Smooth muscle cell of the brain vasculature (primary cell): ENCODE results near the gene PHF23.

ENCODE experiments used
- DNase-seq: peaks from one replicate; pipeline ENCODE4 v3.0.0-alpha.2; 2012; ENCODE audit warnings: low read depth, low spot score

PHF23 gene

DNA sequence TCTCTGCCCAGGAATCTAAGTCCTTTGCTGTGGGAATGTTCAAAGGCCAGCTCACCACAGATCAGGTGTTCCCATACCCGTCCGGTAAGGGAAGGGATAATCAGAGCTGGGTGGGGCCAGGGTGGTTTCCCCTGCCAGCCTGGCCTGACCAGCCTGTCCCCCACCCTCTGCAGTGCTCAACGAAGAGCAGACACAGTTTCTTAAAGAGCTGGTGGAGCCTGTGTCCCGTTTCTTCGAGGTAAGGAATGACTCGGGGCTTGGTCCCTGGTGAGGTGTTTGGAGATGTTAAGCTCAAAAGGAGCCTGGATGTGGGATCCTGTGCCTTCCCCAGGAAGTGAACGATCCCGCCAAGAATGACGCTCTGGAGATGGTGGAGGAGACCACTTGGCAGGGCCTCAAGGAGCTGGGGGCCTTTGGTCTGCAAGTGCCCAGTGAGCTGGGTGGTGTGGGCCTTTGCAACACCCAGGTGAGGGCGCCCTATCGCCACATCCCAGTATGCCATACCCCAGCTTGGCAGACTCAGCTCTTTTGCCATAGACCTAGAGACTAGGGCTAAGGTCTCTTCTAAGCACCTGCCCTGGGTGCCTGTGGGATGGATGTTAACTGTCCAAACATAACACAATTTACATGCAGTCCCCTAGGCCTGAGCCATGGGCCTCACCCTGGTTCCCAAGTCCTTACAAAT, 18.5 kb downstream of the PHF23 start:
- DNase-seq, result no peak

DNA sequence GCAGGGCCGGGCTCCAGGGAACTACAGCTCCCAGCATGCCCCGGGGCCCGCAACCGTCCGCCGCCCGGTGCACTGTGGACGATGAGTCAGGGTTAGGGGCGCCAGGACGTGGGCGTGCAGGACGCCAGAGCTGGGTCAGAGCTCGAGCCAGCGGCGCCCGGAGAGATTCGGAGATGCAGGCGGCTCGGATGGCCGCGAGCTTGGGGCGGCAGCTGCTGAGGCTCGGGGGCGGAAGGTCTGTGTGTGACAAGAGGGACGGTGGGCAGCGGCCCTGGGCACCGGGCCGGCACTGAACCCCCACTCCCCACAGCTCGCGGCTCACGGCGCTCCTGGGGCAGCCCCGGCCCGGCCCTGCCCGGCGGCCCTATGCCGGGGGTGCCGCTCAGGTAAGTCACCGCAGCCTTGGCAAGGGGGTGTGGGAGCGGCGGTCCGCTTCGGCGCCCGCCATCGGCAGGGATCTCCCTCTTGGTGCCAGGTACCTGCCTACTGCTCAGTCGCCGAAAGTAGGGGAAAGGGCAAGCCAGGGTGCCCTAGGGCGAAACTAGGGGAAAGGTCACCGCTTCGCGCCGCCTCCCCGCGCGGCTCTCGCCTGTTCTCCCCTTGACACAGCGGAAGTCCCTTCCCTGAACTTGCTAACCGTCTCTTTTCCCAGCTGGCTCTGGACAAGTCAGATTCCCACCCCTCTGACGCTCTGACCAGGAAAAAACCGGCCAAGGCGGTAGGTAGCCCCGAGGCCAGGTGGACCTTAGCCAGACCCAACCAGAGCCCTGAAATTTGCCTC, 19.3 kb downstream of the PHF23 start, which contains the start of the genes ACADVL and DLG4:
Gene ACADVL (plus strand): TSS at position 127 of the 781 bp plus-strand sequence. CDS start 47 bp downstream, at position 174.
Gene DLG4 (minus strand): TSS at position 25 of the 781 bp plus-strand sequence.
- DNase-seq, result no peak

DNA sequence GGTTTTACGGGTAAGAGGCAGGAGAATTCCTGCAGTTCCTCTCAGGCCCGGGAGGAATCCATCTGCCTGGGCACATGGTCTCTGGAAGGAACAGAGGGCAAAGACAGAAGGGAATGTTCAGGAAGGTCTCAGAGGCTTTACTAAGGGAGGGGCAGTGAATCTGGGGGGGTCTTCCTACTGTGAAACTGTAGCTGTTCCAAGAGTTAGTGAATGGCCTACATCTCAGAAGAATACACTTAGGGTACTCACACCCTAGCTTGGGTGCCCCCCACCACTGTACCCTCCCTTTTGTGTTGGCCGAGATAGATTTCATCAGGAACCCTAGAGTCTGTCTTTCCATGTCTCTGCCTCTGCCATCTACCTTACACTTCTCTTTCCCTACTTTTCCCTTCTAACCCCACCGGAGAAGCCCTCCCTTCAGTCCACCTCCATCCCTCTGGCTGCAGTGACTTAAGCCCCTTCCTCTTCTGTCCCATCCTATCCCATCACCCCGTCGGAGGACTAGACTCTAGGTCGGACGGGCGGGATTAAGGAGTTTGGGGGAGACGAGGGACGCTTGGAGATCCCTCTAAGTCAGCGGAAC, 19.9 kb downstream of the PHF23 start:
- no peak for DNase-seq

DNA sequence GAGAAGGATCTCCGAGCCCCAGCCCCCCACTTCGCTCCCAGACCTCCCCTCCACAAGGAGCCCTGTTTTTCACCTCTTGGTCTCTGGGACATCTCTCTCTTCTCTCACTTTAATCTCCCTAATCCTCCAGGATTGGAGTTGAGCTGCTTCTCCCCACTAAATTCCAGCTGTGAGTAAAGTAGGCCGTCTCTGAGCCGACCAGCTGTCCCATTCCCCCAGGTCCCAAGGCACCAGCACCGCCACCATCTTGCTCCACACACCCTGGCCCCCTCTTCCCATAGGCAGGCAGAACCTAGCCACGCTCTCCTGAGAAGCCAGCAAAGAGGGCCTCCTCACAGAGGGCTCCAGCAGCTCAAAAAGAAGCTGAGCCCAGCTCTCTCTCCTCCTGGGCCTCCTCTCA, 20.5 kb downstream of the PHF23 start:
- no peak for DNase-seq

DNA sequence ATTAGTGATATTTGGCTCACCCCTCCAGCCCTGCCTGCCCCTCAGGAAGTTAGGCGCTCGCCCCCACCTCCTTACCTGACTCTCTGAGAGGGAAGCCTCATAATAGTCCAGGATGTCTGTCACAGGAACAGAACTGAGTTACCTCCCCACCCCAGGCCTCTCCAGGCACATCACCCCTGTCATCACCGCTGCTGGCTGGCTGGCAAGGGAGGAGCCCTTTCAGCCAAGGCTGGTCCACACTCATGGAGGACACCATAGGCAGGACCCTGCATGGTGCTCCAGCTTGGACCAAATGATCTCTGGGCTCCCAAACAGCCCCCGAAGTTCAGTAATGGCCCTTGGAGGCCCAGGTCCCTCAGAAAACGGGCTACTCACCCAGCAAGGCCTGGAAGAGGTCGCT, 21.1 kb downstream of the PHF23 start:
- DNase-seq, result no peak

DNA sequence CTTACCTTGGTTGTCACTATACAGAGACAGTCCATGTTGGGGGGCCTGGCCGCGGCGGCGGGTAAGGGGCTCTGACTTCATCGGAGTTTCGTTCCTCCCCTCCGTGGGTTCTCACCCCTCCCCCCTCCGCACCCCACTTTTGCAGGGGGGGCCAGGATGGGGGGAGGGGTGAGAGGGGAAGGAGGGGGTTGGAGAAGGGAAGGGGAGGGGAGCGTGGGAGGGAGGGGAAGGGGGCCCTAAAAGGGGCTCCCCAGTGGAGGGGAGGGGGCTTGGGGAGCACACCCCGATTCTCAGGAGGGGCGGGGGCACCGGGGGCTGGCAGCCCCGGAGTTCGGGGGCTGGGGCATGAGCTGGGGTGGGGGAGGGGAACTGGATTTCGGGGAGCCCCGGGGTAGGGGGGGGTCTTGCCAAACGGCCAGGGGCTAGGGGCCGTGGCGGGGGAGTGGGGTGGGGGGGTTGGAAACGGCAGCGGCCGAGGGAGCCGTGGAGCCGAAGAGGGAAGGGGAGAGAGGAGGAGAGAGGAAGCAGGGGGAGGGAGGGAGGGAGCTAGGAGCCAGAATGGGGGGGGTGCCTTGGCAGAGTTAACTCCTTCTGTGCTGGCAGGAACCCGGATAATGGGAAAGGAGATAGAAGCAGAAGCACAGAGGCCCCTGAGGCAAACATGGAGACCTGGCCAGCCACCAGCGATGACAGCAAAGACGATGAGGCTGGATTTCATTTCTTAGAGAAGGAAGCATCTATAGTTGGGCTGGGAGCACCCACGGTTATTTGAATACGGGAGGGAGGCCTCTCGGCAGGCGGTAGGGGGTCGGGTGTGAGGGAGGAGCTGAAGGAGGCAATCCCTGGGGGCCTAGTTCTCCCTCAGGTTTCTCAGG, 21.9 kb downstream of the PHF23 start:
- DNase-seq, result no peak

DNA sequence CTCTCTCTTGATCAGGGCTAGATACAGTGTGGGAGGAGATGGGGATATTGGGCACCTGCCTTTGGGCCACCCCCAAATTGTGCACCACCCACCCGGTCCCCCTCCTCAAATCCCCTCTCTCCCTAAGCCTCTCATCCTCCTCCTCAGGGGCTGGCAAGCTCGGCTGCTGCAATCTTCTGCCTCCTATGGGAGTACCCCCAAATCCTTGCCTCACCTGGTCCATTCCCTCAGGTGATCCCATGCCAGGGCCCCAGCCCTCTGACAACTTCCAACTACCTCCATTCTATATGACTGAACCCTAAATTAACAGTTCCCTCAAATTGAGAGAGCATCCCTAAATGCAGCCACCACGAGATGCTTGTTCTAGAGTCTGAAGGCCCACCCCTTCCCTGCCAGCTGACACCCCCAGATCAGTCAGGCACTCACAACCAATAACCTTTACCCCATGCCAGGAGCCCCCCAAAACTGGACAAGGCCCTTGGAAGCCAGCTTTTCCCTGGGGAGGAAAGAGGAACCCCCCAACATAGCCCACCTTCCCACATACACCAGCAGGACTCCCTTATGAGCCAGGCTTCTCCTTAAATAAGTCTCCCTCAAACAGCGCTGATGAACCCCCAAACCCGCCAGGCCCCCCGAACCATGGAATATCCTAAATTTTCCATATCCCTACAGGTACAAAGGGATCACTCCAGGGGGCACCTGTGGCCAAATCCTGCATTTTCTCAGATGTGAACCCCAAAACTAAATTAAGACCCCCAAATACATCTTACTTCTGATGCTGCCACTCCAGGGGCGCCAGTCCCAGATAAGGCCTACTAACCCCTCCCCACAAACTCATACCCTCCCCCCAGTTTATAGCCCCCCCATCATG, 22.8 kb downstream of the PHF23 start:
- no peak for DNase-seq

DNA sequence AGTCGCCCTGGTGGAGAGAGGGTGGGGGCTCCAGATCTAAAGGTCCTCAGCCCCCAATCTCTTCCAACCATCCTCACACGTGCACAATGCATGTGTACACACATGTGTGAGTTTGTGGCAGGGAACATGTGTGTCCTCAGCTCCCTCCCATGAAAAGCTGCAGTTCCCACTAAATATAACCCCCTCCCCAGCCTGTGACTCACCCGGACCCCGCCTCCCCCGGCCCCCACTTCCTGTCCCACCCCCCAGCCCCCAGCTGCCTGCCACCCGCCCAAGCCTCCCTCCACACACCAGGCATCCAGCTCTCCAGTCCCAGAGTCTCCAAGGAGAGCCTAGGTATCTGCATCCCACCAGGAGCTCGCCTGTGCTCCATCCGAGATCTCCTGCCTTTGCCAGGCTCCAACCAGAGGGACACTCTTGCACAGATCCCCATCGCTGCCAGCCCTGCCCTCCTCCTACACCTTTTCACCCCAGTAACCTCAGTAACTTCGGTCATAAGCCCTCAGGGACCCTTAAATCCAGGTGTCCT, 23.5 kb downstream of the PHF23 start:
- DNase-seq, result no peak

DNA sequence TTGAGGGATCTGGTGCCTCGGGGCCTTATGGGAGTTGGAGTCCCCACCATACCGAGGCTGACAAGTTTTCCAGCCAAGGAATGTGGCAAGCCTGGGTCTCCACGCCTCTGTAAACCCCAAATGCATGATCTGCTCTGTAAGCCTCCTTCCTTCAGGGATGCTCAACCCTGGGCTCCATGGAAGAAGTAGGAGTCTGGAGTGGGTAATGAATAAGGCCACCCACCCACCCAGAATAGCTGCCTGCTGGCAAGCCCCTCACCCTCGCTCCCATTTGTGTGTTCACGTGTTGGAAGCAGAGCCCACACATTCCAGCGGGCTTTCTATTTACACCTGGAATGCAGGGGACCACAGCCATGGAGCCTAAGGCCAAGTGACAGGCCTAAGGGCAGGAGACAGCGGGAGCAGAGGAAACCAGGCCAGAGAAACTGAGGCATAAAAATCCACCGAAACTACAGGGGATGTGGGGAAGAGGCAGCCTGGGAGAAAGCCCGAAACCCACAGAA, 24.1 kb downstream of the PHF23 start:
- DNase-seq, result no peak

DNA sequence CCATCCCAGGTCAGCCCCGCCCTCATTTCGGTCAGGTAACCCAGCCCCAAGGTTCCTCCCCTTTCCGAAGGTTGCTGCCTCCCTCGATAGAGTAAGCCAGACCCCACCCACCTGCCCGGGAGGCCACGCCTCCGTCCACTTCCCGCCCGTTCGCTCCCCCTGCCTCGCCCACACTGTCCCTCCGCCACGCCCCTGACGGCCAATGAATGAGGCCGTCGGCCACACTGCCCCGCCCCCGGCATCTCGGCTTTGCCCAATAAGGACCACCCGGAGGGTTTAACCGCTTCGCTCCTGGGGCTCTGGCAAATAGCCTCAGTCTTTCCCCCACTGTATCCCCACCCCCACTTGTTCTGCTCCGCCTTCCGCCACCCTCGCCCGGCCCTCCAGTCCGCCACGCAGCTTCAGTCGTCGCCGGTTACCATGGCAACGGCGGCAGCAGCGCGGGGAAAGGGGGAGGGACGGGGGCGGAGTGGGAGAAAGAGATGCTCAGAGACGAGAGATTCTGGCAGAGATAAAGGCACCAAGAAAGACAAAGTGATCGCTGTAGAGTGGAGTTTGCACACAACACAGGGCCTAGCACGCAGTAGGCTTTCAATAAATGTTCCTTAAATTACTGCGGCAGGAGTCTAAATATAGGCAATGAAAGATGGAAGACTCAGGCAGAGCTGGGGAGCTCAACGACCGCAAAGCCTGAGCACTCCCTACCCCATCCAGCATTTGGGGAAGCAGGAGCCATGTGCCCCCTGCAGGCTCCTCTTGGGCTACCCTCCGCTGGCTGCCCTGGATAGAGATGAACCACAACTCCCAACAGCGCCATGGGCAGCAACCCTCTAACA, 24.7 kb downstream of the PHF23 start:
- DNase-seq, result peak; percentile 92

DNA sequence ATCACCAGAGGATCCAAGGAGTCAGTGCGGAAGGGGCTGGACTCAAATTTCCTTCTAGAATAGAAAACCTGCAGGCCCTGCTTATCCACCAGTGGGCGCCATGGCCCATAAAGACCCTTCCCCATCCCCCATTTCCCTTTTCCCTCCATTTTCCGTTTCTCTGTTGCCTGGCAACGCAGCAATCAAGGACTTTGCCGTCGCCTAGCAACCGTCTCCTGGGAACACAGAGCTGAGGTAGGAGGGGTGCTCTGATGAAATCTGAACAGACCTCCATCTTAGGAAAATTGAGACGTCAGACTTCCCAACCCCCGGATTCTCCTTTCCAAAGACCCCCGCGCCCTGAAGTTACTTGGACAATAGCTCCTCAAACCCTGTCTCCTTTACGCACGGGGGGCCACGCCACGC, 25.4 kb downstream of the PHF23 start:
- no peak for DNase-seq

DNA sequence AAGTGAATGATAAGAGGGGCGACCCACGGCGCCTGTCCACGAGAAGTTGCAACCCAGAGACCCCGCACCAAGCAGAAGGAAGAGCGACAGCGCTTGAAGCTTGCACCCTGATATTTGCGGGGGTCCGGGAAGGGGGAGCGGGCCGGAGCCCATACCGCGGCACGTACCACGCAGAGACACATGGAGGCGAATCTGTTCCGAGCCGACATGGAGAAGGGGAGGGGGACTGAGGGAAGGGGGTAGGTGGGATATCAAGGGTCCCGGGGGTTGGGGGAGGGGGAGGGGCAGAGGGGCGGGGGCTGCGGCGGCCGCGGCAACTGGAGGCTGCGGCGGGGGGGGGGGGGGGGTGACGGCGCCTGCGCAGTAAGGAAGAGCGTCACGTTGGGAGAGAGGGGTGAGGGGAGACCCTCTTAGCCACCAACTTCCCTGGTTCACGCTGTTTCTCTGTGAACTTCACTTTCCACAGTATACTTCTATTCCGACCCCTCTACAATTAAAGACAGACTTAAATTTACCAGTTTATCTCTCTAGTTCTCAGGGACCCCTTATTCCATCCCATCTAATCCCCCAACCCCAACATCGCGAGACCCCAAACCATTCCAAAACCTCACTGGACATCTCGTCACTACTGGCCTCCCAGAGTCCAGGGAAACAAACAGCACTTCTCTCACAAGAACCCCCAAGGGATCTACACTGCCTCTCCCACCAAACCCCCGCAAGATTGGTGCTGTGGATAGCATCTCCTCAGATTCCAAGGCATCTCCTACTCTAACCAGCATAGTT, 27.6 kb downstream of the PHF23 start:
- no peak for DNase-seq

DNA sequence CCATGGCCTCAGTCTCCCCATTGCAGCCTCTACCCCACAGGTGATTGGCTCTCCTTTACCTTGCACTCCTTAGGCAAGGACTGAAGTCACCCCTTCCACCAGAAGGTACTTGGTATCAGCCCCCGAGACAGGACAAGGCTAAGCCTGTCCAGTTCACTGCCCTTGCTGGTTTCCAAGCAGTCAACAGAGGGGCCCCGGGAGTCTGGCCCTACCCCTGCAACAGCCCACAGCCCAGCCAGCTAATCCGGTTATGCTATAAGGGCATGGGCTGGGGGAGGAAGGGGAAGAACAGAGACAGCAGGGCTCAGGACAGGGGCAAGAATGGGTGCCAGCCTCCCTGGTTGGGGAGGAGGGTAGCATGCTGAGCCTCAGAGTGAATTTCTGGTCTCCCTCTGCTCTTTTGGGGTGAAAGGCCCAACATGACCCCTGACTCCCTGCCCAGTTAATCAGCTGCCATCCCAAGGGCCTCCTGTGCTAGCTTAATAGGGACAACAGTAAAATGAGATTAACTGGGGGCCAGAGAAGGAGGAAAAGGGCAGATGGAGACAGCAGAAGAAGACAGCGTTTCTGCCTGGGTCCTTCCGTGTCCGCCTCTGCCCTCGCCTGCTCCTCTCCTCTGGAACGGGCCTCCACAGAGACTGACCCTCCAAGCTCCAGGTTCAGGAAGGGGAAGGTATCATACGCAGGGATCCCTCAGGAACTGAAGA, 30.4 kb downstream of the PHF23 start:
- no peak for DNase-seq

DNA sequence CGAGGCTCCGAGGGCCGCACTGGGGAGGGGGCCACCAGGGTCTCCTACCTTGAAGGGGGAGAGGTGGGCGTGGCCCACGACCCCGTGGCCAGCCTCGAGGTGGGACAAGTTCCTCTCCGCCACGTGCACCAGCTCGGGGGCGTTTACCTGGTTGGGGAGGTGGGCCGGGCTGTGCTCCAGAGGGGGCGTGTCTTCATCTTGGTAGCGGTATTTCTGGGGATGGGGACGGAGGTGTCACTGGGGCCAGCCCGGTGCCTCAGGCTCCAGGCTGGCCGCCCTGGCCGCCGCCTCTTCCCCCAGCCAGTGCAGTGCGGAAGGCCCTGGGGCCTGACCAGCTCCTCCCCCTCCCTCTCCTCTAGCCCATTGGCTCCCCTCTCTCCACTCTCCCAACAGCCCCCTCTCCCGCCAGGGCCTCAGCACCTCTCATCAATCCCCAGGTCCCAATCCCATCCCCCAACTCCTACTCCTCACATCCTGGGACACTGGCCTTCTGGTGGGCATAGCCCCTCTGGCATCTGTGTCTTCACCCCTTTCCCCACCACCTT, 31.2 kb downstream of the PHF23 start:
- no peak for DNase-seq

DNA sequence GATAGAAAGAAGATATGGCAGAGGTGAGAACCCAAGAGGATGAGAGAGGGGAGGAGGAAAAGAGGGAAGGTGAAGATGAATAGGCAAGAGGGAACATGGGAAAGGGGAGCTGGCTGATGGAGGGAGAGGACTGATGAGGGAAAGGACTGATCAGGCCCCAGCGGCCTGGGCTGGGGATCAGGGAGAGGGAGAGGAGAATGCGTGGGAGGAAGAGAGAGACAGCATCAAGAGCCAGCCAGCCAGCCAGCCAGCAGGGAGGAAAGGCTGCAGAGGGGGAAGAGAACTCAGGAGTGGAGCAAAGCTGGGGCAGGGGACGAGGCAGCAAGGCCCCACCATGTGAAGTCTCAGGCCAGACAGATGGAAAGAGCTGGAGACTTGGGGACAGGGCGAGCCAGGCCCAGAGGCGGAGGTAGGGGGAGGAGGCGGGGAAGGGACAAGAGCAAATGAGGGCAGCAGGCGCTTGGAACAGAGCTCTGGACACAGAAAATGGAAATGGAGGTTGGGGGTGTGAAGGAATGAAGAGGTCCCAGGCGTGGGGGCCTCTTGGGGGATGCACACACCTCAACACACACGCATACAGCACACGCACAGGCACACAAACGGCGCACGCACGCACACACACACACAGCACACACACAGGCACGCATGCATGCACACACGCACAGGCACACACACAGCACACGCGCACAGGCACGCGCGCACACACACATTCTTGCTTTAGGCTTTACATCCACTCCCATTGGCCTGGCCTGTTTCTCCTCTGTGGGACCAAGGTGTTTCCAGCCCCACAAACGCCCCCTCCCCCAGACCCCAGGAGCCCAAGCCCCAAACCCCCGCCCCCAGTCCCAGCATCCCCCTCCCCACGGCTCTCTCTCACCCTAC, 31.9 kb downstream of the PHF23 start:
- no peak for DNase-seq

DNA sequence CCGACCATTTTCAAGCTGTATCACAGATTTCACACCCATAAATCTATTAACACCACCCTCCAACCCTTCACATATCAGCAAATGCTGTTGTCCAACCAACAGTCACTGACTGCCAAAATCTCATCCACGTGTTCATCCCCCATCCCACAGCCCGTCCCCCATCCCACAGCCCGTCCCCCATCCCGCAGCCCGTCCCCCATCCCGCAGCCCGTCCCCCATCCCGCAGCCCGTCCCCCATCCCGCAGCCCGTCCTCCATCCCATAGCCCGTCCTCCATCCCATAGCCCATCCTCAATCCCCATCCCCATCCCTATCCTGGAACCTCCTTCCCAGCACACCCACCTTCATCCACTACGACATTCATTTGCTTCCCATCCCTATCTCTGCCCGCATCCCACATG, 33.7 kb downstream of the PHF23 start:
- no peak for DNase-seq
